GM20431 (cell line): ENCODE results near the gene TMEM234.

Source experiments
- in situ Hi-C: fragments of 300-500 bp; cut with MseI, MboI; formaldehyde crosslinking; loops from one replicate; pipeline ENCODE4 v1.15.0; 2020; ENCODE audit warnings: low sequenced_read_pairs; ENCODE audit not compliant: unreplicated experiment

Gene TMEM234

DNA sequence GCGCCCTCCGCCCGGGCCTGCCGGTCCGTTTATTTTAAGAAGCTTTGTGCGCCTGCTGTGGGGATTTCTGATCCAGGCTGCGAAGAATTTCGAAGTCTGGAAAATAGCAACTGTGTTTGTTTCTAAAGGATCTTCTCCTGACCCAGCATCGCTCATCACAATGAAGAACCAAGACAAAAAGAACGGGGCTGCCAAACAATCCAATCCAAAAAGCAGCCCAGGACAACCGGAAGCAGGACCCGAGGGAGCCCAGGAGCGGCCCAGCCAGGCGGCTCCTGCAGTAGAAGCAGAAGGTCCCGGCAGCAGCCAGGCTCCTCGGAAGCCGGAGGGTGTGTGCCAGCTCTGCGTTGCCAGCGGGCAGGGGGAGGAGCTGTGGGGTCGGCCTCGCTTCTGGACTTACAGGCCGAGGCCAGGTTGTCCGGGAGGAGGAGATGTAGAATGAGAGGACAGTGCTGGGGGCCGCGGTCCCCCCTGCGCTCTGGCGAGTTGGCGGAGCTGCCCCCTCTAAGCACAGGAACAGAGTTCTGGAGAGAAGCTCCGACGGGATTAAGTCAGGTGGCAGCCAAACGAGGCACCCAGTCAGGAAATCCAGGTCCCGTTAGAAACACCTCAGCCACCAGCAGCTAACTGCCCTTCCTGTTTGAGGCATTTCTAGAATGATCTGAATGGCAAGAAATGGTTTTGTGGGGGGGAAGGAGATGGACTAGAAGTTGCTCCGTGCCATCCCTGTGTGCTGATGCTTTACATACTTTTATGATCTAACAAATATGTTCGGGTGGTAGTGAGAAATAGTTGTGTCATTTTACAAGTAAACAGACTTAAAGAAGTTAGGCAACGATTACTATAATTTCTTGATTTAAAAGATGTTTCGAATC lies 41.7 kb downstream of the TMEM234 start:
- in situ Hi-C loops: no loop called here

DNA sequence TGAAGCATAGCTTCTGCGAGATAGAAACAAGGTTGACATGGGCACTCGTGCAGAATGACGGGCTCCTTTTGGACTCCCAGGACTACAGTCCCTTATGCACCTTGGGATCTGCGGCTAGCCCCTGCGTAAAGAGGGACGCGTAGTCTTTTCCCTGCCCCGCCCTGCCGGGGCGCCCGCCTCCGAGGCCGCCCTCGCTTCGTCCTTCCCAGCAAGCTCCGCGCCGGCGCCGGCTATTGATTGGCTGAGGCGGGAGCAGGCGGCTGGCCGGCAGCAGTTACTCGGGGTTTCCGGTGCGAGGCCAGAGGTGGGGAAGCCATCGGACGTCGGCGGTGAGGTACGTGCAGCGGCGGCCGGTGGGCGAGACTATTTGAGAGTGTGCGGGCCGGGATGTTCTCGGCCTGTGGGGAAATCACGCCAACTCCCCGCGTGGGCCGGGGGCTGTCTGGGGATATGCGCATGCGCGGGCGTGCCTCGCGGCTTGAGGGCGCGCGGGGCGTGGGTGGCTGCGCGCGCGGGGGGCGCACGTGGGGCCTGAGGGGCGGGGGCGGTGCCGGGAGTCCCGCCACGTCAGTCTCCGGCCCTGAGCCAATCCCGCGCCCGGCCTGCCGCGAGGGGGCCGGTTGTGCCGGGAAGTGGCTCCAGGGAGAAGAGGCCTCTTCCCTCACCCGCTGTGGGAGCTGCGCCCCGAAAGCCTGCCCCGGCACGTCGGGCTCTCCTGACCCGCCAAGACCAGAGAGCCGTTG lies 42.5 kb downstream of the TMEM234 start, which contains the start of gene TXLNA:
TXLNA (plus strand) TSS at position 233 of the 743 bp plus-strand sequence. CDS start 671 bp downstream, outside the sequence.
- in situ Hi-C loops: no loop called here

DNA sequence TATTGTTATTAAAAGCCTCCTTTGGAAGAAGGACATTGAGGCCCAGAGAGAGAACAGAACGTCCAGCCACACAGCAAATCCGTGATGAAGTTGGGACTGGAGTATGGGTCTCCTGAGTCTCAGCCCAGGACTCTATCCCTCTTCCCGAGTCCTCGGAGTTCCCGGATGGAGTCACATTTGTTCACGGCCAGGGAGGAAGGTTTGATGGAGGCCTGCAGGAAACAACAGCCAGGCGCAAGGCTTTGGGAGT lies 43.0 kb downstream of the TMEM234 start:
- in situ Hi-C loops: no loop called here

DNA sequence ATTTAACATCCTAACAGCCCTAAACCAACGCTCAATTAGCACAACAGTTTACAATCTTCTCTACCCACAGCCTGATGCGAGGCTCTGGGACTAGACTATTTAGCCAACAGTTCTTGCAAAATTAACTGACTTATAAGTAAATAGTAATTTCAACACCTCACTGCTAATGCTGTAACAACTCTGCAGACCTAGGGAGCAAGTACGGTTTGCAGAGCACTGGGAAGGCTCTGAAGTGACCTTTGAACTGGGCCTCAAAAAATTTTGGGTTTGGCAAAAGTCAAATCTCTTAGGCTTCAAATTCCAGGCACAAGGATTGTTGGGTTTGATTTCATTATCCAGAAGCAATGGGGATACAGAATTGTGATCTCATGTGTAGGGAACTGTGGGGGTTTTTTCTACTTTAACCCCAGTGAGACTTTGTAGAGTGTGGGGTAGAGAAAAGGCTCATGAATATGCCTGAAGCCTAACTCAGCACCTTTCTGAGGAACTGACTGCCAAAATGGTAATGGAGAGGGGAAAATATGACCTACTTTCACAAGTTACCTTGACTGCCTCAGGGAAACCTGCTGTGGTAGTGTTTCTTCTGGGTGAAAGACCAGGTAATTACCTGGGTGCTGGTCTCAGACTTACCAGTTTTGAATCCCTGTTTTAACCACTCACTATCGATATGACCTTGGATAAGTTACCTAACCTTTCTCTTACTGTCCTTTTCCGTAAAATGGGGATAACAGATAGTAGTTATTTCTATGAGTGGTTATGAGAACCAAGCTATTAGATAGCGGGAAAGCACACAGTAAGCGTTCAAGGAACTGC lies 43.6 kb downstream of the TMEM234 start:
- in situ Hi-C loops: no loop called here

- in situ Hi-C loops: no loop called here
Observed at GRCh38 chr1:32172621-32173245, 49.4 kb downstream of the TMEM234 start.

GRCh38 chr1:32170991-32171390 lies 51.2 kb downstream of the TMEM234 start:
- in situ Hi-C loops: no loop called here
